Nephron progenitor cell (in vitro differentiated cells): ENCODE data around the gene TMEM238.

Source experiments
- DNase-seq: peaks from one replicate; pipeline ENCODE4 v3.0.0; 2021
- H3K27ac Mint-ChIP-seq: 2 replicates; pipeline ENCODE4 v1.8.0; 2021; ENCODE audit warnings: mild to moderate bottlenecking, moderate library complexity, mixed read lengths
- H3K27me3 Mint-ChIP-seq: 2 replicates; pipeline ENCODE4 v1.8.0; 2021; ENCODE audit warnings: mild to moderate bottlenecking, low read depth, mixed read lengths; ENCODE audit not compliant: poor library complexity
- H3K36me3 Mint-ChIP-seq: 2 replicates; pipeline ENCODE4 v1.8.0; 2021; ENCODE audit warnings: low read depth, mixed read lengths
- H3K4me1 Mint-ChIP-seq: 2 replicates; pipeline ENCODE4 v1.8.0; 2021; ENCODE audit warnings: mixed read lengths
- H3K4me3 Mint-ChIP-seq: 2 replicates; pipeline ENCODE4 v1.8.0; 2021; ENCODE audit warnings: mild to moderate bottlenecking, moderate library complexity, mixed read lengths
- H3K9me3 Mint-ChIP-seq: 2 replicates; pipeline ENCODE4 v1.8.0; 2021; ENCODE audit warnings: mild to moderate bottlenecking, moderate library complexity, mixed read lengths
- CTCF ChIP-seq: fragments of 200-600 bp; sonication (generic); IDR thresholded peaks from 2 replicates; pipeline ENCODE4 v1.5.0; 2021; ENCODE audit warnings: antibody characterized with exemption

Gene TMEM238

GRCh38 chr19:55376241-55376933, 7.7 kb downstream of the TMEM238 start, which contains the start of gene TMEM190:
TSS of gene TMEM190 (plus strand) at chr19:55376826. CDS start at chr19:55376854, 28 bp downstream.
- Mint-ChIP-seq H3K4me1 (peaks cover 38% of the 10 kb centered on the region), H3K9me3 (no peaks in the 10 kb centered on the region), H3K27me3 (peaks cover 31% of the 10 kb centered on the region), H3K36me3 (no peaks in the 10 kb centered on the region), H3K4me3 (peak within 1 kb of the TSS; percentile 42), H3K27ac (peak within 1 kb of the TSS; percentile 52)
- TF ChIP-seq CTCF: no peak
- peak; percentile 41 for DNase-seq

- no peaks in the 10 kb centered on the region for H3K36me3 Mint-ChIP-seq
- DNase-seq: peak; percentile 32
- H3K9me3 Mint-ChIP-seq: no peaks in the 10 kb centered on the region
- H3K4me1 Mint-ChIP-seq: peaks cover 47% of the 10 kb centered on the region
- H3K27me3 Mint-ChIP-seq: peaks cover 38% of the 10 kb centered on the region
- peak overlapping the region; percentile 70 for H3K27ac Mint-ChIP-seq
- no peak for TF ChIP-seq CTCF
- peak overlapping the region; percentile 36 for H3K4me3 Mint-ChIP-seq
These were observed 9.9 kb downstream of the TMEM238 start for GRCh38 chr19:55373993-55374757.

- DNase-seq: no peak
- Mint-ChIP-seq H3K4me3 (peak overlapping the region; percentile 36), H3K27me3 (peaks cover 38% of the 10 kb centered on the region), H3K36me3 (no peaks in the 10 kb centered on the region), H3K4me1 (peaks cover 47% of the 10 kb centered on the region), H3K27ac (peak overlapping the region; percentile 70), H3K9me3 (no peaks in the 10 kb centered on the region)
- TF ChIP-seq CTCF: no peak
These were observed 10.6 kb downstream of the TMEM238 start for GRCh38 chr19:55373306-55373992.

GRCh38 chr19:55372316-55373081, 11.6 kb downstream of the TMEM238 start:
- Mint-ChIP-seq H3K27ac (no peak overlapping the region), H3K9me3 (no peaks in the 10 kb centered on the region), H3K36me3 (no peaks in the 10 kb centered on the region), H3K4me3 (peak overlapping the region; percentile 10), H3K27me3 (peaks cover 39% of the 10 kb centered on the region), H3K4me1 (peaks cover 40% of the 10 kb centered on the region)
- DNase-seq: no peak
- no peak for TF ChIP-seq CTCF

- DNase-seq: no peak
- H3K9me3 Mint-ChIP-seq: no peaks in the 10 kb centered on the region
- no peak for TF ChIP-seq CTCF
- no peaks in the 10 kb centered on the region for H3K36me3 Mint-ChIP-seq
- no peak within 1 kb of the TSS for H3K27ac Mint-ChIP-seq
- peaks cover 40% of the 10 kb centered on the region for H3K27me3 Mint-ChIP-seq
- peaks cover 33% of the 10 kb centered on the region for H3K4me1 Mint-ChIP-seq
- H3K4me3 Mint-ChIP-seq: peak within 1 kb of the TSS; percentile 82
These were observed 13.6 kb downstream of the TMEM238 start, which contains the start of gene IL11 for GRCh38 chr19:55370305-55370988. TSS of gene IL11 (minus strand) at chr19:55370463. CDS start at chr19:55370310, 153 bp downstream.
